HS-5 (cell line): Measurements from ENCODE around the gene SGCD.

Source experiments
- DNase-seq: peaks from one replicate; pipeline ENCODE4 v3.0.0-alpha.2; 2012; ENCODE audit warnings: low read depth

SGCD gene

DNA sequence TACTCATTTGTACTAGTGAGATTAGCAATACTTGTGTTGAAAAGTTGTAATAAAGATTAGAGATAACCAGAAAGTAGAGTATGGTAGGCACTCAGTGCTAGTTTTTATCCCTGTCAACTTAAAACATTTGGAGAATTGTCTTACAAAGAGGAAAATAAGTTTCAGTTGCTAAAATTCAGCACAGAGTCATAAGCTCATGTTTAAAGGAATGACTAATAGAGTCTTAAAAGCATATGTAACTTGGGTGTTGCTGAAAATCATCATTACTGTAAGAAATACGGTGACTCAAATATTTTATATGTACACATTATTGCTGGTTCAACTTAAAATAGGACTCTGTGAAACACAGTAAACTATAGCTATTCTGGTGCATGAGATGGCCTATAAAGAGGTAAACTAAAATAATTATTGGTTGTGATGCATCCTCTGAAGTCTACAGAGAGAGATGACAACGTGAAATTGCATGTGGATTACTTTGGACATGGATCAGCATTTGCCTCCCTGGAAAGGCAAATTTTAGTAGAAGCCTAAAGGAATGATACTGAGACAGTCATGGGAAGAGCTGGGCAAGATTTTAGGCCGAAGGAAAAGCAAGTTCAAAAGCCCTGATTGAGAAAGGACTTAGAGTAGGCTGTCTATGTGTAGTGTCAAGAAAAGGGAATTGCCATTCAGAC lies 34.6 kb downstream of the SGCD start:
- no peak for DNase-seq

DNA sequence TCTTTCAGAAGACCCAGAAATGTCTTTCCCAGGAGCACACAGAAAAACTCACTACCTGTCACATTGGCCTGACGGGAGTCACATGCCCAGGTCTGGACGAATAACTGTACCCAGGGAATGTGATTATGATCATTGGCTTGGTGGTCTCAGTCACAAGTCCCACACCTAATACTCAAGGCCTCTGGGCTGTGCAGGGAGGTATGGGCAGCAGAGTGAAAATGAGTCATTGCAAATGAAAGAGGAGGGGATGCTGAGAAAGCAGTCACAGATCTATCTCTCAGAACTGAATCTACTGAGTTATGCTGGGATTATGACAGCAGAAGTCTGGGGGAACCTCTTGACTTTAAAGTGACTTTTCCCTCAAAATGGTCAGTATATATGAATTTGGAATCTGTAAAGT lies 36.9 kb downstream of the SGCD start:
- DNase-seq = no peak

DNA sequence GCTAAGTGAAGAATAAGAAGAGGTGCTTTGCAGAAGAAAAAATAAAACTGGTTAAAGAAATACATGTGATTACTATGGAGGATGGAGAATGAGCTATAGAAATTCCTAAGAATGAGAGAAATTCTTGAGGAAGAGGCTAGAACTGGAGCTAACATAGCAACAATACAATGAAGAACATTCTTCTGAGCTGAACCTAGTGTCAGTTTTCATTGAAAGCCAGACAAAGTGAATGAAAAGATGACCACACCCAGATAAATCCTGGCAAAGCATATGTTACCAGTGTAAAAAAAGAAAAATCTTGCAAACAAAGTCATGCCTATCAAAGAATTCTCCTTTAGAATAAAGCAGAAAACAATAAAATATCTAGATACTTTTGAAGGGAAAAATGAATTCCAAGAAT lies 39.6 kb downstream of the SGCD start:
- no peak for DNase-seq

DNA sequence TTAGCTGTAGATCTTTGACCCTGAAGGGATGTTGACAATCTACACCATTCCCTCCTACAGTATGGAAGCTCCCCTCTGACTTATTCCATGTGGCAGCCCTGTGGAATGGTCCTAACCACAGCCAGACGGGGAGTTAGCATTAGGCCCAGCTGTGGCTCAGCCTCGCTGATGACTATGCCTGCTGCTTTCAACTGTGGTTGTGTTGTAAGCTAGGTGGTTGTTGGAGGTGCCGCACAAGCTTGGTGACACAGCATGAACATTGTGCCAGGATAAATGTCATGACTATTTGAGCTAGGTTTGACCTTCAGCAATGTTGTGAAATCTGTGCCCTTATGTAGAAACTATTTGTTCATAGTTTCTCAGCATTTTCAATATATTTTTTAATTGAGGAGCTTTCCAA lies 40.6 kb downstream of the SGCD start:
- DNase-seq = no peak

DNA sequence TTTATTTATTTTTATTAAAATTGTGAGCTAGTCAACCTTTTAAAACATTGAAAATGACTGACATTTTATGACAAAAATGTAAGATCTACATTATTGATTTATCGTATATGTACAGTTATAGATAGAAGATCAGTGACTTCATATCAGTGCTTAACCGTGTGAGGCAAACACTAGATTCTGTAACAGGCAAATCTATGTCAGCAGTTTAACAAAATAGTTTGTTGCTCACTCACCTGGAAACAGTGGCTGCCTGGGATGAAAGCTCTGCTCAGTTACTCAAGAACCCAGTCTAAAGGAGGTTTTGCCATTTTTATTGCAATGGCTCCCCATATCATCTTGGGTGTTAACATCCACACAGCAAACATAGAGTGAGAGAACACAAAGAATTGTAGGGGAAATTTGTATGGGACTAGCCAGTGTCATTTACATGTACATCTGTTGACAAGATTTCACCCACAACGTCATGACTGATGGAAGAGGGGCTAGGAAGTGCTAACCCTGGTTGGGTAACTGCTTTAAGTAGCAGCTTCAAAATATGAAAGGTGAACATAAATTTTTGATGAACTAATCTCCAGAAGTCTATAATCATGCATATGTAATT lies 49.0 kb downstream of the SGCD start:
- no peak for DNase-seq

DNA sequence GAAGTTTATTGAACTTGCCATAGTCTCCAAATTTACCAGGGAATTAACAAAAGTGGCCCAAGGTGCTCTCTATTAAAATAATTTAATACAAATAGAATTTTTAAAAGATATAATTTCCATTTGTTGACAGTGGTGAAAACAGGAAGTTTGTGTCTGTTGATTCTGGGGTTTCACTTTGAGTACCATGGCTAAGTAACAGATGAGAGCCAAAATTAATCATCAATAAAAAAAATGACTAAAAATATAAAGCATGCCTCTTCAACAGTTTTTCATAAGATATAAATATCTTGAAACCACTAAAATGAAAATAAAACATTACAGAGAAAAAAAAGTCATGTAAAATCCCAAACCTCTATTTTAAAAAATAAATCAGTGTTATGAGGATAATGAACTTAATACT lies 49.8 kb downstream of the SGCD start:
- no peak for DNase-seq

DNA sequence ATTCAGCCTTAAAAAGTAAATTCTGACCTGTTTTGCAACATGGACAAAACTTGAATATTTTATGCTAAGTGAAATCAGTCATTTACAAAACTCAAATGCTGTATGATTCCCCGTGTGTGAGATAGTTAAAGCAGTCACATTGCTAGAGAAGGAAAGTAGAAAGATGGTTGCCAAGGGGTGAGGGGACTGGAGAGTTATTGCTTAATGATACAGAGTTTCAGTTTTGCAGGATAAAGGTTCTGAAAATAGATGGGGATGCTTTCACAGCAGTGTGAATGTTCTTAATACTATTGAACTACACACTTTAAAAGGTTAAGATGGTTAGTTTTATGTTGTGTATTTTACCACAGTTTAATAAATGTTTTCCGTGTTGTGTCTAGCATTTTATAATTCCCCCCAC lies 51.2 kb downstream of the SGCD start:
- no peak for DNase-seq

DNA sequence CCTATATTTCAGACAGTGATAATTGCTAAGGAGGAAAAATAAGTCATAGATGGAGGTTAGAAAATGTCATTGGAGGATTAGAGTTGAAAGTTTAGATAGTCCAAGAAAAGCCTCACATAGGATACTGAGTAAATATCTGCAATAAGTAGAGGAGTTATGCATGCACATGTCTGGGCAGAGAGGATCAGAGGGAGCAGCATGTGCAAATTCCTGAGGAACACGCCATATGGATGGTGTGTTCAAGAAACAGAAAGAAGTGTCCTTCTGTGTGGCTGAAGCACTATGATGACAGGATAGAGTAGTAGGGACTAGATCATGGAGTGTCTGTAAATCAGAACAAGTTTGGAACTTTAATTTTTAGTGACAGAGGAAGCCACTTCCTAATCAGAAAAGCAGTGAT lies 52.2 kb downstream of the SGCD start:
- no peak for DNase-seq

DNA sequence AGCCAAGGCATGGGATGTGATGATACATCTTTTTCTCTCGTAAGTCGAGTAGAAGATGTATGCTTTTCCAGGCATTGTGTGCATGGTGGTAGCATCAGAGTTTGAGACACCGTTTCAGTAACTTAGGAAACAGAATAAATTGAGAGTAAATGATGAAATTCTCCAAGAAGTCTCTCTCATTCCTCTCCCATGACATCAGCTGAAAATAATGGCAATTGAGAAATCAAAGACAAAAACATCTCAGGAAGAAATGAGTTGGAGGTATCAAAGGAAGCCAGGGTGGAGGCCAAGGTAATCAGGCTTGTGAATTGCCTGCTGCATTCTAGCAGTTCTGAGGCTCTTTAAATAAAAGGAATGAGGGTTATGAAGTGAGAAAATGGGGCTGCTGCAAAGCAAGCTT lies 53.9 kb downstream of the SGCD start:
- no peak for DNase-seq

DNA sequence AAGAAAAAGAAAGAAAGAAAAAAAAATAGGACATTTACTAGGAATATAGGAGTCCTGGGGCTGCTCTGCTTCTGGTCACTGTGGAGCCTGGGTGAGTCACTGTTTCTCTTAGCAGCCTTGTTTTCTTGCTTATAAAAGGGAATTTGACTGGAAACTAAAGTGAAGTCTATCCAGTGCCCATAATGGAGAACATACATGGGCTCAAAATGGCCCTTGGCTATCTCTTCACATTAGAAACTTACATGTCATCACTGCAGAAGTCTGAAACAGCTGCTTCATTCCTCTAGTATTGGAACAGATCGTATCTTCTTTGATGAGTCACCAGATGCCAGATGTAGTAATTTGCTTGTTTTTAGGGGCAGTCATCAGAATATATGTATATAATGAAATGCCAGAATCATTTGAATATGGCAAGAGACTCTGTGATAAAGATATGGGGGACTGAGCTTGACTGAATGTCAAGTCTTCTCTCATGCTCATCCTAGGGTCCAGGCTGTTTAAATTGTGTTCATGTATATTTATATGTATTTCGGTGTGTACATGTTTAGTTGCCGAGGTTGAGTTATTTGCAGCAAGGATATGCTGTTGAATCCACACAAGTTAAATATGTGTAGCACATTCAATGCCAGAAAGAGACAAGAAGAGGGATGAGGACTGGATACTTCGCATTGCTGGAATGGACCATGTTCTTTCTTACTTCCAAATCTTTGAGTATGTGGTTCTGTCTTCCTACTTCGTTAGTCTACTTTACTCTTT lies 56.7 kb downstream of the SGCD start:
- no peak for DNase-seq

DNA sequence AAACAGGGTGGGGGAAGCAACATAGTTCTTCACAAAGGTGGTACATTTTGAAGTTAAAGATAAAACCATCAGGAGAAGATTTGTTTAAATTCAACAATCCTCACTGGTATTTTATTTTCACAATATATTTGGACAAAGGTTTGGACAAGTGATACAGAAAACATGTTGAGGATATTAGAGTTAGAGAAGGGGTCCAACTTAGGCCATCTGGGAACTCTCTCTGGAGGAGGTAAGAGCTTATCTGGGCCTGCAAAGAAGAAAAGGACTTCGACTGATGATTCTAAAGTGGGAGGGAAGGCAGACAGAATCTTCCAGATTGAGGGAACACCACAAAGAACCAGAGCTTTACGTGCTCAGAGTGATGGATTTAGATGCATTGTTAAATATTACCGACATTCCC lies 58.5 kb downstream of the SGCD start:
- DNase-seq = no peak

DNA sequence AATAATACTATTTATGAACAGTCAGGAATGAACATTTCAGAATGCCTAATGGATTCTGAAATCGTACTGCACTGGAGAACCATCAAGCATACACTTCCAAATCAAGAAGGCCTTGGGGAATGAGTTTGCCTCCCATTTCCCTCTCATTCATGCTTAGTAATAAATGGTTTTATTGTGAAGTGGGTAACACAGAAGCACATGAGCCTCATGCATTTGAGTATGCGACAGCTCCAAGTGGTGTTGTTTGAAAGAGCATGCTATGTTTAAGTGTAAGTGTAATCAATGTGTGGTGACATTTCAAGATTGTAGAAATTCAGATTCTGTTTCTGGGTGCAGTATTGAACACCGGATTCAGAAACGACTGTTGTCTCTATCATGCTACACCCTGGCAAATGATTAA lies 60.0 kb downstream of the SGCD start:
- no peak for DNase-seq

DNA sequence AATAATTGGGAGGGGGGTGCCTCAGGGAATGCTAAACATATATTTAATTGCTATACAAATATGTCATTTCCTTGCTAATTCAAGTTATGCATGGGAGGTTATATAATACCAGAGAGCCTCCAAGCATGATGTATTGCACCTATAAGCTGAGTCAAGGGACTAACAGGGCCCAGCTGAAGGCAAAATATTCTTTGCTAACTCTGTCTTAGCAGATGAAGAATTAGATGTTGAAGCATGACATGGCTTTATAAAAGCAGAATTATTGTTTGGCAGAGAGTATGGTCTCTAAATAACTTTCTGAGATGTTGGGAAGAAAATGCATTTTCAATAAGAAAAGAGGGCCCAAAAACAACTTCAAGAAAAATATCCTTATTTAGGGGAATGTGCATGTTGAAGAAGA lies 60.4 kb downstream of the SGCD start:
- no peak for DNase-seq

DNA sequence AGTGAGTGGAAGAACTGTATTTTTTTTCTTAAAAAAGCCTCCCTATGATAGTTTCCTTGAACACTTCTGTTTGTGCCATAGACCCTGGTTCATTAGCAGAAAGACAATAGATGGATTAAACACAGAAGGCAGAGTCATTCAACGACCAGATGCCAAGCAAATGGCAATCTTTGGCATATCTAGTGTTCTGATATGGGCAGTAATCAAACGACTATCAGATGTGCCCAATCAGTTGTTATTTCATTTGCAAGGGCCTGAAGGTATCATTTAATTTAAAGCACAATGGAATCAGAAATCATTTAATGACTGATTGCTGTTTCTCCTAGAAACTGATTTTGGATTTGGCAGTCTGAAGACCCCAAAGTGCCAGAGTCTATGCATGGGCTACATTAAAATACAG lies 61.3 kb downstream of the SGCD start:
- DNase-seq = no peak

DNA sequence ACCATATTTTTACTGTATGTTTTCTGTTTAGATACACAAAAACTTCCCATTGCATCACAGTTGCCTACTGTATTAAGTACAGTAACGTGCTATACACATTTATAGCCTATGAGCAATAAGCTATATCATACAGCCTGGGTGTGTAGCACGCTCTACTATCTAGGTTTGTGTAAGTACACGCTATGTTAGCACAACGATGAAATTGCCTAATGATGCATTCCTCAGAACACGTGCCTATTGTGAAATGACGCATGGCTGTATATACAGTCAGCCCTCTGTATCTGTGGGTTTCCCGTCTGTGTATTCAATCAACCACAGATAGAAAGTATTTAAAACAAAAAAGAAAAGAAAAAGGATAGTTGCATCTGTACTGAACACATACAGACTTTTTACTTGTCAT lies 64.2 kb downstream of the SGCD start:
- DNase-seq = peak; percentile 52

DNA sequence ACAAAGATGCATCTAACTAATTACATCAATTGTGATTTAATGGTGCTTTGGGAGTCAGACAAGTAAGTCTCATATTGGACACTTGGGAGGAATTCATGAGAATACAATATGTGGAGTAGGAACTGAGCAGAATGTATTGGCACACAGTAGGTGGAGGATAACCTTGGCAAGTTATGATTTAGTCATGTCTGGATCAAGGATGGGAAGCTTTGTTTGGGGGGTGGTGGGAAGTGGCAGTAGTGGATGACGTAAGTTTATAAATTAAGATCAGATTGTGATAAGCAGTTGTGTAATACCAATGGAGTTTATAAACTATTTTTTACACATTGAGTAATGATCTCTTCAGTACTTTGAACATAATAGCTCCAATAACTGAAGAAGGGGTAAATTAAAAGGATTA lies 67.0 kb downstream of the SGCD start:
- DNase-seq = no peak

DNA sequence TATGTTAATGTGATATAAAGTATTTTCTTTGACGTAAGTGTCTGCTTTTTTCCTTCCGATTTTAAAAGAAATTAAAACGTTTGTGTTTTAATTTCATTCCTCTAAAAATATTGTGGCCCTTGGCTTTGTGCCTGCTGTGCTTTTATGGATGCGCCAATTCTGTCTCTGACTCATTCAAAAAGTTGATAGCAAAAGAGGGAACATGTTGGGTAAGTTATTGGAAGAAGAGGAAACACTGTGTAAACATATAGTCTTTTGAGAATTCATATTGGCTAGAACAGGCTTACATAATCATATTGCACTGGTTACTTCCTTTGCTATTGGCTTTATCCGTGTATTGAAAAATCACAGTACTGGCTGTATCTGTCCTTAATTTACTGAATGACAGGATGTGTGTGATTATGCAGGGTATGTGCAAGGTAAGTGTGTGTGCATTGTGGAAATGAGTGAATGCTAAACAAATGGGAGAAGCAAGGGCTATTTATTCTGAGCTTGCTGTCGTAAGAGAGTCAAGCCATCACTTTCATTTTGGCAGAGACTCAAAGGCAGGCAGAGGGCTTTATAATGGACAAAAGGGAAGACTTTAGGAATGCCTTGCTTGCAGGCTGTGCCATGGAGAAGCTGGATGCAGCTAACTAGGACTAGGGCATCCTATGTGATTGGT lies 67.8 kb downstream of the SGCD start:
- no peak for DNase-seq

DNA sequence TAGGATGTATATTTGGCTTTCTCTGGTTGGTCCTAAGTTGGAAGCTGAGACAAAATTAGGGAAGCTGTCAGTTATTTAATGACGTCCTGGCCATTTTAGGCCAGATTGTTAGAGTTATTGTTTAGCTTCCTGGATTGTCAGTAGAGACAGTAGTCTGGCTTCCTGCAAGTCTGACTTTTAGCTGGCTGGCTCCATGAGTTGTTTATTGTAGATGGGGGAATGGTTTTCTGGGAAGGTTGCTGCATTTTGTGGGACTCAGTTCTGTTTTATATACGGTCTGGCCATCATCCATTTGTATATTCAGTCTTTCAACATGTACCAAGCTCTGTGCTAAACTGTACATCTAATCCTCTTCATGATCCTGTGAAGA lies 68.3 kb downstream of the SGCD start:
- no peak for DNase-seq

DNA sequence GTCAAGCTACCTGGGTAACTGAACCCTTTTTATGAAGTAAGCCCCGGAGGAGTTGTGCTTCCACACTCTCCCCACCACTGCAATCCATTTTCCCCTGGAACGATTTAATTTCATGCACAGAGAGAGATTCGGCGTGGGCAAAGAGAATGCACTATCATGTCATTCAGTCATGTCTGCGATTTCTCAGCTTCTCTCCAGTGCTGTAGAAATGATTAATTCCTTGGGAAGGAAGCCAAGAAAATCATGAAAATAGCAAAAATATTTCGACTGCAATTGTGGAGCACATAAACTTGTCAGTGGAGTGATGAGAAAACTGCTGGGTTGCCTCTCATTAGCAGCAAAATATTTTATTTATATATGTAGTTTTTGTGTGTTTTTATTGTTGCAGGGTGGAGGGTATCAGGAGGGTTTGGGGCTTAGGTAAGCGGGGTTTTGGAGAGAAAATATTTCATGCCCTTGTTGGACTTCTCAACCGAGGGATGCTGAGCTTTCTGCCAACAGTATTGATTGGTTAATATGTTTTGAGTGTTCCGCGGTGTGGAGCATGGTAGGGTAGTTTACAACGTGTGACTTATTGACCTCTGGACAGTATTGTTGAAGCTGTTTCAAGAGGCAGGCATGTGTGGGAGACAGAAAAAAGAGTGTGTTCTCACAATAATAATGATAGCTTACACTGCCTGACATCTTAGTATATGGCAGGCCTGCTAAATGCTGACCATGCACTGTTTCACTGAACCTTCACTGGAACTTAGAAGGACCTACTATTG lies 69.3 kb downstream of the SGCD start:
- DNase-seq = no peak

DNA sequence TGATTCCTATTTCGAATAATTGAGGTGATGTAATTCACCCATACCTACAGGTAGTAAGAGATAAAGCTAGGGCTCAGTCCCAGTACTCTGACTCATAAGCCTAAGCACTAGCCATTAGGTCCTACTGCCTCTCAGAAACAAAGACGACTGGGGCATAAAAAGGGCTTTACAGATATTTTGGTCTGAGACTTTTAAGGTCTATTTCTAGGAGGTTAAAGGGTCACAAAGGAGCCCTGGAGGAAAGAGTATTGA lies 69.8 kb downstream of the SGCD start:
- DNase-seq = no peak

DNA sequence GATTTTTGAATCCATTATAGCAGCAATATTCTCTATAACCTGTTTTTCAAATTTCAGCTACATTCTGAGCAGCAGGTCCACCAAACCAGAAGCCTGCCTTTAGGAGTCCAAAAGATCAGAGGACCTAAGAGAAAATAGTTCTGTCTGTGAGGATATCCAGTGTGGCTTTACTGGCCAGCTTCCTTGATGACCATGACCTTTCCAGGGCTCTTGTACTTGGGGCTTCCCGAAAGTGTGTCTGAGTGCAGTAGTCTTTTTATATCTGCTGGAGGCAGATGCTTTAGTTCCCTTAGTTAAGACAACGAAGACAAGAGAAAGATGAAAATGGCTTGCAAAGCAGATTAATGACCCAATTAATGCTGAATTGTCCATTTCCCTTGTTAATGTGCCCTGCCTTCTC lies 72.4 kb downstream of the SGCD start:
- DNase-seq = no peak

DNA sequence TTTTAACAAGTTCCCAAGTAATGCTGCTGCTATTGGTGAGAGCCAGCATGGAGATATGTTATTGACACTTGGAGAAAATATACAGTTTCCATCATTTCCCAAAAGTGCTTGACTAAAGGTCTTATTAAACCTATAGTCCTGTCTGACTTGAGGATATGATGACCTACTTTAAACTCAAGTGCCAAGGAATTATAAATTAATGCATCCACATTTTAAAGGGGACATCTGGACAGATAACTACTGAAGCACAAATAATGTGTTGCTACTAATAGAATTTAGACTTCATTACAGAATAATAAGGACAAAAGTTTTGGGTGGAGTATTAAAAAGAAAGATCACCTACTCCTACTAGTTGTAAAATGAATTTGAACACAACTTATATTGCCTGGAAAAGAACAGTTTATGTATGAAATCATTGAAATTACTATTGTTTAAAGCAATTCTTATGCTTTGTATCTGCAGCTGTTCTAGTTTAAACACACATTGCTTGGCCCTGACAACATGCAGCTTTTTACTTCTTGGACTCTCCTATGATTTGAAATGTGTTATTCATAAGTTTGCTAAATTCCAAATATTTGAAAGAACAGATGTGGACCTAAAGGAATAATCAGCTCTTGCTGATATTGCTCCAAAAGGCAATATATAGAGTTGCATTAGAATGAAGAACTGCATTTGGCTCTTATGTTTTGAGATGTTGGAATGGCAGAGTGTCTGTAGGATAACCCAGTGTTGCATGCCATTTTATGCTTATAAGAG lies 73.4 kb downstream of the SGCD start:
- DNase-seq = no peak
